ENCODE results near the gene CENPO.

GRCh38 chr2:24870440-24870839 is 77.2 kb downstream of the CENPO start:
- no peak for TF ChIP-seq CREB1 (IDR thresholded peaks at IDR 0.05; ENCODE audit: low read depth)
- TF ChIP-seq, protein P1, sequence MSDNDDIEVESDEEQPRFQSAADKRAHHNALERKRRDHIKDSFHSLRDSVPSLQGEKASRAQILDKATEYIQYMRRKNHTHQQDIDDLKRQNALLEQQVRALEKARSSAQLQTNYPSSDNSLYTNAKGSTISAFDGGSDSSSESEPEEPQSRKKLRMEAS (IDR thresholded peaks at IDR 0.05), result no peak
- no peak for TF ChIP-seq ZBTB7A (IDR thresholded peaks at IDR 0.05; ENCODE audit: low read depth)
- TF ChIP-seq FOXM1 (IDR thresholded peaks at IDR 0.05; ENCODE audit: borderline replicate concordance, low read depth), result no peak
- no peak for TF ChIP-seq EGR1 (IDR thresholded peaks at IDR 0.05)

All from Ishikawa (cell line).